ENCODE data around the gene NBAS.

DNA sequence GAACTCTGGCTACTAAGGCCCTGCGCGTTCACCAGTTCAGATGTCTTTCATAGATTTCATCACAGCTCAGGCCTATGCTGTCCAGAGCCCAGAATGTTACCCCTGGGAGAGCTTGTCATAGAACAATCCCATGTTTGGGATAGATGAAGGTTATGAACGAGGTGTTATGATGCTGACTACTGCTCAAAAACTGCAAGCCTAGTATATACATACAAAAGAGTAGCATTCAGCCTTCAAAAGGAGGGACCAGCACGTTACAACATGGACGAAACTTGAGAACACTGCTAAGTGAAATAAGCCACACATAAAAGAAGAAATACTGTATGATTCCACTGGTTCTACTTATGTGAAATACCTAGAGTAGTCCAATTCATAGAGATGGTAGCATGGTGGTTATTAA is 401.9 kb downstream of the NBAS start:
- TF ChIP-seq POLR2AphosphoS2 (conservative IDR thresholded peaks at IDR 0.05; ENCODE audit: low read length) (no peak), GATA3 (IDR thresholded peaks at IDR 0.05; ENCODE audit: borderline replicate concordance) (no peak), MAZ (IDR thresholded peaks at IDR 0.05; ENCODE audit: borderline replicate concordance, low read depth, low read length) (no peak)
- TF ChIP-seq, protein P1, sequence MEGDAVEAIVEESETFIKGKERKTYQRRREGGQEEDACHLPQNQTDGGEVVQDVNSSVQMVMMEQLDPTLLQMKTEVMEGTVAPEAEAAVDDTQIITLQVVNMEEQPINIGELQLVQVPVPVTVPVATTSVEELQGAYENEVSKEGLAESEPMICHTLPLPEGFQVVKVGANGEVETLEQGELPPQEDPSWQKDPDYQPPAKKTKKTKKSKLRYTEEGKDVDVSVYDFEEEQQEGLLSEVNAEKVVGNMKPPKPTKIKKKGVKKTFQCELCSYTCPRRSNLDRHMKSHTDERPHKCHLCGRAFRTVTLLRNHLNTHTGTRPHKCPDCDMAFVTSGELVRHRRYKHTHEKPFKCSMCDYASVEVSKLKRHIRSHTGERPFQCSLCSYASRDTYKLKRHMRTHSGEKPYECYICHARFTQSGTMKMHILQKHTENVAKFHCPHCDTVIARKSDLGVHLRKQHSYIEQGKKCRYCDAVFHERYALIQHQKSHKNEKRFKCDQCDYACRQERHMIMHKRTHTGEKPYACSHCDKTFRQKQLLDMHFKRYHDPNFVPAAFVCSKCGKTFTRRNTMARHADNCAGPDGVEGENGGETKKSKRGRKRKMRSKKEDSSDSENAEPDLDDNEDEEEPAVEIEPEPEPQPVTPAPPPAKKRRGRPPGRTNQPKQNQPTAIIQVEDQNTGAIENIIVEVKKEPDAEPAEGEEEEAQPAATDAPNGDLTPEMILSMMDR (IDR thresholded peaks at IDR 0.05) = no peak

All from A549 (cell line).